Mucosa of rectum (tissue), 2 donors: Measurements from ENCODE around the gene HSBP1L1.
"Not testable (repeated sequence)": the region's sequence is repeated elsewhere in the genome, so short reads cannot be mapped to it uniquely, and the experiment has no call there.

Experiments
- H3K27ac ChIP-seq, 2 donors: one replicate each; pipeline ENCODE4 v1.7.0; 2013; ENCODE audit warnings: inconsistent platforms in 2 of 2, low read depth in 2 of 2, low read length in 2 of 2
- H3K27me3 ChIP-seq, 2 donors: one replicate each; pipeline ENCODE4 v1.7.0; 2013; ENCODE audit warnings: low read length in 2 of 2; ENCODE audit not compliant: control insufficient read depth in 2 of 2, insufficient read depth in 2 of 2
- H3K36me3 ChIP-seq, 2 donors: one replicate each; pipeline ENCODE4 v1.7.0; 2013; ENCODE audit warnings: low read length in 2 of 2; ENCODE audit not compliant: control insufficient read depth in 2 of 2, insufficient read depth in 2 of 2
- H3K4me1 ChIP-seq, 2 donors: one replicate each; pipeline ENCODE4 v1.7.0; 2013; ENCODE audit warnings: low read length in 2 of 2, mild to moderate bottlenecking in 1 of 2; ENCODE audit not compliant: control insufficient read depth in 2 of 2, insufficient read depth in 2 of 2
- H3K4me3 ChIP-seq, 2 donors: one replicate each; pipeline ENCODE4 v1.7.0; 2013; ENCODE audit warnings: low read length in 2 of 2
- H3K9ac ChIP-seq, 2 donors: one replicate each; pipeline ENCODE4 v1.7.0; 2013; ENCODE audit warnings: low read length in 2 of 2, low read depth in 1 of 2, mild to moderate bottlenecking in 1 of 2
- H3K9me3 ChIP-seq, 2 donors: one replicate each; pipeline ENCODE4 v1.7.0; 2013; ENCODE audit warnings: low read length in 2 of 2; ENCODE audit not compliant: control insufficient read depth in 2 of 2
- donor health status: healthy.
- donor health status: Normal muscosa, but diverticular disease.

Gene HSBP1L1

DNA sequence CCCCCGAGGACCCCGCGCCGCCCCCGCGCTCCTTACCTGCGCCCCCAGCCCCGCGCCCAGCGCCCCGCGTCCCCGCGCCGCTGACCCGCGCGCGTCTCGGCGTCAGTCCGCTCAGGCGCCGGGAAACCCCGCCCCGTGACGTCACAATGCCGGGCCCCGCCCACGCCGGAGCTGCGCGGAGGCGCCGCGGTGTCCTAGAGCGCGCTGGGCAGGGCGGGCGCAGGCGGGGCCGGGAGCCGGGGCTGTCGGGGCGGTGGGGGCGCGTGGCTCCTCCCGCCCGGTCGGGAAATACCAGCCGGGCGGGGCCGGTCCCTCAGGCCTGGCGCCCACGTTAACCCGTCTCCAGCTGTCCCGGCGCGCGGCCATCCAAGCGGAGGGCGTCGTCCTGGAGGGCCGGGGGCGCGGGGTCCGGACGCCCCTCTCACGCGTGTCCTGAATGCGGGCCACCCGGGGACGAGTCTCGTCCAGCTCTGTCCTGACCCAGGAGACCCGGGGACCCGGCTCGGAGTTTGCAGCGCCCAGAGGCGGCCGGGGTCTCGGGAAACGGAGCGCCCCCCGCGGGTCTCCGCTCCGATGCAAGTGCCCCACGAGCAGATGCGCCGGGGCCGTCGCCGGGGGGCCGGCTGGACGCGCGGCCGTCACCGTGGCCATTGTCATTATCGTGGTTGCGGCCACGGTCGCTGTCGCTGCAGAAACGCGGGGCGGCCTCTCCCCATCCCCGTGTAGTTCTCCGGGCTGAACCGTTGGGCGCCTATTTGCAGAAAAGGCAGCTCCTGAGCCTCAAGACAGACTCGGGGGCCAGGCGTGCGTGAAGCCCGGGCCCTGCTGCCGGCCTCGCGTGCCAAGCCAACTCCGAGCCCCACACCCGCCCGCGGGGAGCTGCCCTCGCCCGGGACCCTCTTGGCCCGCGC is 12.6 kb upstream of the HSBP1L1 start, which contains the start of gene SLC66A2:
TSS of gene SLC66A2 (minus strand) at position 109 of the 911 bp plus-strand sequence. CDS start 727 bp downstream, outside the sequence.
- Histone ChIP-seq H3K9ac (peak within 1 kb of the TSS; percentile 77 to 87), H3K4me3 (peak within 1 kb of the TSS; percentile 71 to 83), H3K27ac (peak within 1 kb of the TSS; percentile 86 to 91), H3K27me3 (no peaks in the 10 kb centered on the region), H3K9me3 (no peaks in the 10 kb centered on the region), H3K4me1 (peaks cover 32 to 54% of the 10 kb centered on the region in 2 donors), H3K36me3 (peaks cover 0 to 6% of the 10 kb centered on the region in 2 donors)

- Histone ChIP-seq H3K9me3 (no peaks in the 10 kb centered on the region), H3K9ac (peak overlapping the region; percentile 52 to 87), H3K27ac (peak overlapping the region; percentile 86 to 91), H3K4me3 (peak overlapping the region; percentile 66 to 70), H3K27me3 (no peaks in the 10 kb centered on the region), H3K4me1 (peaks cover 32 to 54% of the 10 kb centered on the region in 2 donors), H3K36me3 (peaks cover 0 to 6% of the 10 kb centered on the region in 2 donors)
Observed at GRCh38 chr18:79952456-79952995, 11.9 kb upstream of the HSBP1L1 start.

DNA sequence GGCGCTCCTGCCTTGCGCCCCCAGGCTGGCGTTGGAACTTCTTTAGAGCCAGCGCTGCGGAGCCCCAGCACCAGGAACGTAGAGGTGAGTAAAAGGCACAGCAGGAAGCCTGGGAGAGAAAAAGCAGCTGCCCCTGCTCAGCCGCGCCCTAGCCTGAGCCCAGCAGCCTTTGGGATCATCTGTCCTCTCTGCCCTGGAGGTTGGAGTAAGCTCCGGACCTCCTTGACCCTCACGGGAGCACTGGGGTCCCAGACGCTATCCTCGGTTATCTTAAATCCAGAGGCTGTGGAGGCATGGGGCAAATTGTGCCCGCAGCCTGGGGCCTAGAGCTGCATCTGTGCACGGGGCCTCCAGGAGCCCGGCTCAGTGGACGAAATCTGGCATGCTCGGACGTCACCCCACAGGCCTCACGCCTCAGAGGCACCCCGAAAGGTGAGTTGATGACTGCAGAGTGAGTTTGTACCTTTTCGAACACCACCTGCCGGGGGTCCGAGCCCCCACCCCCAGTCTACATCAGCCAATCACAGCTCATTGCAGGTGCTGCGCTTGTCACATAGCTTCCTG is 11.4 kb upstream of the HSBP1L1 start:
- Histone ChIP-seq H3K4me3 (peak overlapping the region; percentile 44 to 70), H3K27ac (peak overlapping the region; percentile 86 to 91), H3K9me3 (no peaks in the 10 kb centered on the region)

GRCh38 chr18:79953971-79954651 is 10.3 kb upstream of the HSBP1L1 start:
- peak overlapping the region in 1 of 2 donors; percentile 30 for H3K4me3 ChIP-seq
- H3K9me3 ChIP-seq, result no peaks in the 10 kb centered on the region
- H3K9ac ChIP-seq, result peak overlapping the region; percentile 9 to 46
- H3K4me1 ChIP-seq, result peaks cover 32 to 48% of the 10 kb centered on the region in 2 donors
- H3K27me3 ChIP-seq, result no peaks in the 10 kb centered on the region
- H3K27ac ChIP-seq, result peak overlapping the region; percentile 86 to 91
- H3K36me3 ChIP-seq, result peaks cover 0 to 1% of the 10 kb centered on the region in 2 donors

More for the DNA sequence above, 11.4 kb upstream of the HSBP1L1 start:
- Histone ChIP-seq H3K9ac (peak overlapping the region; percentile 46 to 52), H3K27me3 (no peaks in the 10 kb centered on the region), H3K36me3 (peaks cover 0 to 6% of the 10 kb centered on the region in 2 donors), H3K4me1 (peaks cover 32 to 49% of the 10 kb centered on the region in 2 donors)

- H3K27ac ChIP-seq, result peak overlapping the region; percentile 86 to 91
- peak overlapping the region in 1 of 2 donors; percentile 53 for H3K9ac ChIP-seq
- H3K27me3 ChIP-seq, result no peaks in the 10 kb centered on the region
- peaks cover 34 to 53% of the 10 kb centered on the region in 2 donors for H3K4me1 ChIP-seq
- peak overlapping the region in 1 of 2 donors; percentile 3 for H3K4me3 ChIP-seq
- no peaks in the 10 kb centered on the region for H3K9me3 ChIP-seq
- H3K36me3 ChIP-seq, result no peaks in the 10 kb centered on the region
Observed at GRCh38 chr18:79954791-79955190, 9.7 kb upstream of the HSBP1L1 start.

DNA sequence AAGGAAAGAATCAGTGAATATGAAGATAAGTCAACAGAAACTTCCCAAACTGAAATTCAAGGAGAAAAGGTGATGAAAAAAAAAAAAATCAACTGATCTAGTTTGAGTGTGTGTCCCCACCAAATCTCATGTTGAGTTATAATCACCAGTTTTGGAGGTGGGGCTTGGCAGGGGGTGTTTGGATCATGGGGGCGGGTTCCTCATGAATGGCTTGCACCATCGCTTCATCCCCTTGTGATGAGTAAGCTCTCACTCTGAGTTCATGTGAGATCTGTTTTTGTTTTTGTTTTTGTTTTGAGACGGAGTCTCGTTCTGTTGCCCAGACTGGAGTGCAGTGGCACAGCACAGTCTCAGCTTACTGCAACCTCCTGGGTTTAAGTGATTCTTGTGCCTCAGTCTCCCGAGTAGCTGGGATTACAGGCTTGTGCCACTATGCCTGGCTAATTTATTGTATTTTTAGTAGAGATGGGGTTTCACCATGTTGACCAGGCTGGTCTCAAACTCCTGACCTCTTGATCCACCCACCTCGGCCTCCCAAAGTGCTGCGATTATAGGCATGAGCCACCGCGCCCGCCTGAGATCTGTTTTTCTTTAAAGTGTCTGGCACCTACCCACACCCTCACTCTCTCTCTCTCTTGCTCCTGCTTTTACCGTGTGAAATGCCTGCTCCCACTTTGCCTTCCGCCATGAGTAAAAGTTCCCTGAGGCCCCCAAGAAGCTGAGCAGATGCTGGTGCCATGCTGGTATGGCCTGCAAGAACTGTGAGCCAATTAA is 9.0 kb upstream of the HSBP1L1 start:
- Histone ChIP-seq H3K27me3 (no peaks in the 10 kb centered on the region), H3K36me3 (no peaks in the 10 kb centered on the region), H3K27ac (peak overlapping the region in 1 of 2 donors; percentile 91), H3K4me1 (peaks cover 31 to 53% of the 10 kb centered on the region in 2 donors), H3K9ac (no peak overlapping the region), H3K4me3 (peak overlapping the region in 1 of 2 donors; percentile 3), H3K9me3 (no peaks in the 10 kb centered on the region)

- Histone ChIP-seq H3K27ac (no peak overlapping the region), H3K9me3 (no peaks in the 10 kb centered on the region), H3K36me3 (no peaks in the 10 kb centered on the region), H3K4me3 (no peak overlapping the region), H3K4me1 (peaks cover 32 to 58% of the 10 kb centered on the region in 2 donors), H3K9ac (no peak overlapping the region), H3K27me3 (no peaks in the 10 kb centered on the region)
Observed at GRCh38 chr18:79956276-79956675, 8.2 kb upstream of the HSBP1L1 start.

DNA sequence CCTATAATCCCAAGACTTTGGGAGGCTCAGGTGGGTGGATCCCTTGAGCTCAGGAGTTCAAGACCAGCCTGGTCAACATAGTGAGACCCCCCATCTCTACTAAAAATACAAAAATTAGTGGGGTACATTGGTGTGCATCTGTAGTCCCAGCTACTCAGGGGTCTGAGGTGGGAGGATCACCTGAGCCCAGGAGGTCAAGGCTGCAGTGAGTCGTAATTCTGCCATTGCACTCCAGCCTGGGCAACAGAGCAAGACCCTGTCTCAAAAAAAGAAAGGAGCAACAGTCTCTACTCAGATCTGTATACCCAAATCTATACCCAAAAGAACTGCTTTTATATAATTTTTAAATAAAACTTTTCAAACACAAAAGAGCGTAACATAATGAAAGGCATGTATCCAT is 5.5 kb upstream of the HSBP1L1 start:
- H3K27ac ChIP-seq, result peak overlapping the region in 1 of 2 donors; percentile 79
- H3K9ac ChIP-seq, result no peak overlapping the region
- H3K9me3 ChIP-seq, result no peaks in the 10 kb centered on the region
- H3K4me1 ChIP-seq, result peaks cover 35 to 61% of the 10 kb centered on the region in 2 donors
- no peaks in the 10 kb centered on the region for H3K27me3 ChIP-seq
- H3K4me3 ChIP-seq, result no peak overlapping the region
- no peaks in the 10 kb centered on the region for H3K36me3 ChIP-seq

GRCh38 chr18:79960161-79960801 is 4.2 kb upstream of the HSBP1L1 start:
- Histone ChIP-seq H3K4me1 (peaks cover 31 to 52% of the 10 kb centered on the region in 2 donors), H3K27ac (peak overlapping the region; percentile 72 to 83), H3K9ac (peak overlapping the region; percentile 38 to 70), H3K4me3 (peak overlapping the region in 1 of 2 donors; percentile 56)
- not testable (repeated sequence) for H3K27me3 ChIP-seq, H3K36me3 ChIP-seq, H3K9me3 ChIP-seq
